ENCODE results near the gene TRAPPC1.
"Not testable (repeated sequence)": the region's sequence is repeated elsewhere in the genome, so short reads cannot be mapped to it uniquely, and the experiment has no call there.

TRAPPC1 gene, protein sequence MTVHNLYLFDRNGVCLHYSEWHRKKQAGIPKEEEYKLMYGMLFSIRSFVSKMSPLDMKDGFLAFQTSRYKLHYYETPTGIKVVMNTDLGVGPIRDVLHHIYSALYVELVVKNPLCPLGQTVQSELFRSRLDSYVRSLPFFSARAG

DNA sequence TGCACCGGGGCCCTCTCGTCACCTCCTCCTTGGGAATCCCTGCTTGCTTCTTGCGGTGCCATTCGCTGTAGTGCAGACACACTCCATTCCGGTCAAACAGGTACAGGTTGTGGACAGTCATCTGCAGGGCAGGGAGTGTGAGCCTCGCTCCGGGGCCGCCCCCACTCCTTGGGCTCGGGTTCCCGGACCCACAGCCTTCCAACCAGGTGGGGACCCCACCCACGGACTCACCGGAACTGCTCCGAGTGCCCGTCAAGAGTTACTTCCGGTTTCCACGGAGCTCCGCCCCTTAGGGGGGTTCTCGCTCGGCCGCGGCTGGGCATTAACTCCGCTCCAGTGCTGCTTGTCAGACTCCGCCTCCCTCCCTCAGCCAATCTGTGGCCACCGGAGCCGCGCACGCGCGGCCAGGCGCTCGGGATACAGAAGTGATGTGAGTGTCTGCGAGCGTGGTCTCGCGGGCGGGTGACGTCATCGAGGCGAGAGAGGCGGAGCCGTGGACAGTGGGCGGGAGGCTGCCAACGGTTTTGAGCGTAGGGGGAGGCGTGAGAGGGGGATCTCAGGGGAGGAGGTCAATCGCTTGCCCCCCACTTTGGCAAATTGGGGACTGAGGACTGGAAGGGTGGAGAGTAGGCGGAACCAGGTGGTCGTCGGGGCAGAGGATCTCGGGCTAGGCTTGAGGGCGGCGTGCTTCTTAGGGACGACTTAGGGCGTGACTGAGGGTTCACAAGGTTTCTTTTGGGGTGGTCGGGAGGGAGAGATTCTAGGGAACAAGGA lies at the start of gene TRAPPC1, which contains the start of gene CNTROB:
TSS of gene TRAPPC1 (minus strand) at position 238 of the 774 bp plus-strand sequence. CDS start at position 121, 117 bp downstream.
TSS of gene CNTROB (plus strand) at position 498 of the 774 bp plus-strand sequence. CDS start 874 bp downstream, outside the sequence.
- peak; percentile 99 for DNase-seq (ENCODE audit: low read depth)

DNA sequence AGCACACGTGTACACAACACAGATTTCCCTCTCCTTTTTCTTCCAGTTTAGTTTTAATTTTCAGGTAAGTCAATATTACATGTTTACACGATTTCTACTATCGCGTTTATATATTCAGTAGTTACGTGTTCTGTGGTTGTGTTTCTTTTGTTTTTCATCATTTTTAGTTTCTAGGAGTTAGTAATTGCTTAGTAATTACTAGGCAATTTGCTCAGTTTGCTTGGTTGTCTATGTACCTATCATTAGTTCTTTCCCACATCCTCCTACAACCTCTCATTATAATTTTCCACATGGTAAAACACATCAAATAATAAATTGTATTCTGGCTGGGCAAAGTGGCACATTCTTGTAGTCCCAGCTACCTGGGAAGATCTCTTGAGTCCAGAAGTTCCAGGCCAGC lies 46.1 kb upstream of the TRAPPC1 start:
- DNase-seq (ENCODE audit: low read depth) = no peak

DNA sequence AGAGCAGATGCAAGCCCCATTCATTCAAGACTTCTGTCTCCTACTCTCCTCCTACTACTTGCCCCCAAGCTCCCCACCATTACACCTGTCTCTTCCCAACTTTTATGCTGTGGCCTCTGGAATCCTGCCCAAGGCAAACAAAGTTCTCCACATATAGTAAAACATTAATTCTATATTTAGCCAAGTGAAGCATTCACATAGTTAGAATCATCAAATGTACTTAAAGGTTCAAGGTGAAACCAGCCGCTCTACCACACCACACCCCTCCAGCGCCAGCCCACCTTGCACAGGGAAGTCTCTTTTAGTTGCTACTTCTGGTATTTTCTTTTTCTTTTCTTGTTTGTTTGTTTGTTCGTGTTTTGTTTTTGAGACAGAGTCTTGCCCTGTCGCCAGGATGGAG lies 45.3 kb upstream of the TRAPPC1 start:
- DNase-seq (ENCODE audit: low read depth) = no peak

DNA sequence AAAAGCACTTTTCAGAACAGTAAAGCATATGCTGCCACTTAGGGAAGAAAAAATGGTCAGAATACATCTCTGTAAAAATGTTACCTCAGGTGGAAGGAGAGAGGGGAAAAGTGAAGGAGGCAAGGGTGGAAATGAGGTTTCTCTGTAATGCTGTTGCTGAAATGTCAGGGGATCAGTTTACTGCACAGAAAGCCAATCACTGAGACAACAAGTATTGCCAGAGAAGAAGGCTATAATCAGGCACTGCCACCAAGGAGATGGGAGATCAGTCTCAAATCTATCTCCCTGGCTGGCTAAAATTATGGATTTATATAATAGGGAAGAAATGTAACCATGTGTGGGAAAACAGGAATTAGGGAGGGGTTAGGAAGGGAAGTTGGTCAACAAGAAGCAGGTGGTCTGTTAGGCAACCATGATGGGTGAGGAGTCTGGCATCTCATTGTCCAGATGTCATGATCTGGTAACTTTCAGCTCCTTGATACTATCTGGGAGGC lies 42.9 kb upstream of the TRAPPC1 start:
- no peak for DNase-seq (ENCODE audit: low read depth)

DNA sequence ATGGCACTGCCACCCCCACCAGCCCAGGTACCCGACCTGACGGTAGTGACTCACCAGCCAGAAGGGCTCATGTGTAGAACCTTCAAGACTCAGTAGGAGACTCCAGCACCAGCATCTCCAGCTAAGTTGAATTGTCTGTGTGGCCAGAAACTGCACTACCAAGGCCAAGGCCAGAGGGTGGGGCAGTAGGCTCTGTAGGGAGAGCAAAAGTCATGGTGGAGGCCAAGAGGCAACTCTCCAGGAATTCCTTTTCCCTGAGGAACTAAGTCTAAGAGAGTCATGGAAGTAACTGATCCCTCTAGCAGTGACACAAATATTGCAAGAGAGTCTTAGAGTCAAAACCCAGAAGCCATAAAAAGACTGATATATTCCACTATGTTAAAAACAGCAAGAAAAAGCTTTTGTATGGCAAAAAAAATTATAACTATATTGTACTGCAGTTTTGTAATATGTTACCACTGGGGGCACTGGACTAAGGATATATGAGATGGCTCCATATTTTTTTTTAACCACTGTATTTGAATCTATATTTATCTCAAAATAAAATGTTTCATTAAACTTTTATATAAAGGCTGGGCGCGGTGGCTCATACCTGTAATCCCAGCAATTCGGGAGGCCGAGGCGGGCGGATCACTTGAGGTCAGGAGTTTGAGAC lies 40.5 kb upstream of the TRAPPC1 start:
- no peak for DNase-seq (ENCODE audit: low read depth)

DNA sequence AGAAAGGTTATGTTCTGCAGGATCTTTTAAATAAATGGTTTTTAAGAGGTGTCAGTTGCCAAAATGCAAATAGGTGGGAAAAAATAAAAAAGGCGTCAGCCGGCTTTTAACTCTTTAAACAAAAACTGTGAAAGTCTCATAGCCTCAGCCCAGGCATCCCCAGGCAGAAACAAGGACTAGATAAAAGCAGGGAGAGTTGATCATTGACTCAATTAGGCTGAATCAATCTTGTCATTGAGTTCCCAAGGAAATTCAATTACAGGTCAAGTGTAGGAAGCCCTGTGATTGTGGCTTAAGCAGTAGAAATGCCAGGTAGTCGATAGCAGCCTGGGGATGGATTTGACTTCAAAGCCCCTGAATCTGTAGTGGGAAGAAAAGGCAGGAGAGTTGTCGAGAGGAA lies 39.9 kb upstream of the TRAPPC1 start:
- no peak for DNase-seq (ENCODE audit: low read depth)

DNA sequence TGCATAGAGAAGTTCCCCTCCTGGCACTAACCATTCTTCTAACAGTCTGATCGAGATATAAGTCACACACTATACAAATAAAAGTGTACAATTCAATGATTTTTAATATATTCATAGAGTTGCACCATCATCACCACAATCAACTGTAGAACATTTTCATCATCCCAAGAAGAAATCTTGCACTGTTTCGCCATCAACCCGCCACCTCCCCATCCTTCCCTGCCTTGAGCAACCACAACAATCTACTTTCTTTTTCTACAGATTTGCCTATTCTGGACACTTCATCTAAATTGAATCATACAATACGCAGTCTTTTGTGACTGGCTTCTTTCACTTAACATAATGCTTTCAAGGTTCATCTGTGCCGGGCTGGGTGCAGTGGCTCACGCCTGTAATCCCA lies 37.7 kb upstream of the TRAPPC1 start:
- no peak for DNase-seq (ENCODE audit: low read depth)

DNA sequence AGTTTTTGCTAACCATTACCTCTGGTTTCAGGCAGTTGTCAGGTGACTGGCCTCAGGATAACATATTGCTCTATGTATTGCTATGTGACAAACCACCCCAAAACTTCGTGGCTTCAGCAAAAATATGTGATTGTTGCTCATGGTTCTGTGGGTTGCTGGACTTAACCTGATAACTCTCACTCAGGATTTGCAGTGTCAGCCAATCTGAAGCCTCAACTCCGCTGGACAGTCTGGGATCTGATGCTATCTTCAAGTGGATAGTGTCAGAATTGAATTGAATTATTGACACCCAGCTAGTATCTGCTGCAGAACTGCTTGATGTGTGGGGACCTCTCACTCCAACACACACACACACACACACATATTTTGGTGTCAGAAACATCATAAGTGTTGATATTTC lies 36.0 kb upstream of the TRAPPC1 start:
- DNase-seq (ENCODE audit: low read depth) = no peak

DNA sequence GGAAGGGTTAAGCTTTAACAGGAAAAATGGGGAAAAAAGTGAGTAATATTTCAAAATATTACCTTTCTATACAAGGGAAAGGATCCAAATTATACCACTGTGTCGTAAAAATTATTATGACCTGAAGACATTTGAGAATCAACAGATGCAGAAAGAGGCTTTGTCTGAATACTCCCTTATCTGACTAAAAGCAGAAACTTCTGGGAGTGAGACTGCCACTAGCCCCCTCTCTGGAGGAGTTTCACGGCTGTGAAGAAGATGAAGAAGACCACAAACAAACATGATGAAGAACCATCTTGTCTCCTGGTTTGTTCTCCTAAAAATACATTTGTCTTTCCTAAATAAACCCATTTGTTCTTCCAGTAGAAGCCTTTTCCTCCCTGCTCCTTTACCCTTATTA lies 29.7 kb upstream of the TRAPPC1 start:
- no peak for DNase-seq (ENCODE audit: low read depth)

DNA sequence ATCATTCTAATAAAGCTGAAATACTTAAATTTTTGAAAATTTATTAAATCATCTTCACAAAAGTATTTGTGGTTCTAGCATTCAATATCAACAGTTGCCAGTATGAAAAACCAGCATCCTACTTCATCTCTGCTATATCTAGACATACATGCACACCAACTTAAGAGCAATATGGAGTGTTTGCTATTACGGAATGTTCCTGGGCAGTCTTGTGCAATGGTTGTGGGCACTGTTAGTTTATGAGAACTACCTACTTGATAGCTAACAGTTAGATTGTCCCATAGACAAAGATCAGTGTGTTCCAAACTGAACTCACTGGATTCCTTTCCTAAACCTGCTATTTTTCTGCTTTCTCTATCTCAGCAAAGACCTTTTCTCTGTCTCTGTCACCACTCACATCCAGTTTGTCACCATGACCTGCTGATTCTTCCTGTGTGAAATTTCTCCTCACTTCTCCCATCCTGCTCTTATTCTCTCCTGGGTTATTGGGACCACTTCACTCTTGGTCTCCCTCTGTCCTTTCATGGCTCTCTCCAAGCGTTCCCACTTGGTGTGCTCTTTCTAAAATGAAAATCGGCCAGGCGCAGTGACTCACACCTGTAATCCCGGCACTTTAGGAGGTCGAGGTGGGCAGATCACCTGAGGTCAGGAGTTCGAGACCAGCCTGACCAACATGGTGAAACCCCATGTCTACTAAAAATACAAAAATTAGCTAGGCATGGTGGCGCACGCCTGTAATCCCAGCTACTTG lies 27.9 kb upstream of the TRAPPC1 start:
- DNase-seq (ENCODE audit: low read depth) = no peak

DNA sequence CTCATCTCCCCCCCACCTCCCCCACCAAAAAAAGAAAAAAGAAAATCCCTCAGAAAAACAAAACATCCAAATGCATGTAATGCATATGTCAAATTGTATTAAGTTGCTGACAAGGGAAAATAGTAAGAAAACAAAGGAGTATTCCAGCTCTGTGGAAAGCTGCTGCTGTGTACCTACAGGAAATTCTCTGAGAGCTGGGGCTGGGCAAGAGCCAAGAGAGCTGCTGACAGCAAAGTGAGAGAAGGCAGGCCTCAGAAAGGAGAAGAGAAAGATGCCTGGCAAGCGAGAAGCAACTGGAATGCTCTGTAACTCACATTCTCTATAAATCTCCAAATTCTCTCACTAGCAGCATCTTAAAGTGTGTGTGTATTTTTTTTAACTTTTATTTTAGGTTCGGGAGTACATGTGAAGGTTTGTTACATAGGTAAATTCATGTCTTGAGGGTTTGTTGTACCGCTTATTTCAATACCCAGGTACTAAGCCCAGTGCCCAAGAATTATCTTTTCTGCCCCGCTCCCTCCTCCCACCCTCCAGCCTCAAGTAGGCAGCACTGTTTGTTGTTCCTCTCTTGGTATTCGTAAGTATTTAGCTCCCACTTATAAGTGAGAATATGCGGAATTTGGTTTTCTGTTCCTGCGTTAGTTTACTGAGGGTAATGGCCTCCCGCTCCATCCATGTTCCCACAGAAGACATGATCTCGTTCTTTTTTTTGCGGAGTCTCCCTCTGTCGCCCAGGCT lies 24.7 kb upstream of the TRAPPC1 start:
- no peak for DNase-seq (ENCODE audit: low read depth)

DNA sequence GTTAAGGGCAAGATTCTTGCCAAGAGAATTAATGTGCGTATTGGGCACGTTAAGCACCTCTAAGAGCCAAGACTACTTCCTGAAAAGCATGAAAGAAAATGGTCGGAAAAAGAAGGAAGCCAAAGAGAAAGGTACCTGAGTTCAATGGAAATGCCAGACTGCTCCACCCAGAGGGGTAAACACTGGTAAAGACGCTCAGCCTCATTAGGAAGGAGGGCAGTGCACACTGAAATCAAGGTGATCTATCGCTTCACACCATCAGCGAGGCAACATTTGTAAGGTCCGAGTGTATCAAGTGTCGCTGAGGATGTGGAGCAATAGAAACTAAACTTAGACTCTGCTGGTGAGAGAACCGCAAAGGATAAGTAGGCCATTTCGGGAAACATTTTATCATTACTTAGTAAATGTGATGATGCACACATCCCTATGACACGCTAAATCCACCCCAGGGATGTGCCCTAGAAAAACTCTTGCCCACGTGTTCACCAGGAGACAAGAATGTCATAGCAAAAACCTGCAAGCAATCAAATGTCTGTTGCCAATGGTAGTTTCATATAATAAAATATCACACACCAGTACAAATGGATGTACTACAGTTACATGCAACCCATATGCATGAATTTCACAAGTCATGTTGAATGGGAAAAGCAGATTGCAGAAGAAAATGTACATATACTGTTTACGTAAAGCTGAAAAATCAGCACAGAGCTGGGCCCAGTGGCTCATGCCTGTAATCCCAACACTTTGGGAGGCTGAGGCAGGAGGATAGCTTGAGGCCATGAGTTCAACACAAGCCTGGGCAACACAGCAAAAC lies 23.9 kb upstream of the TRAPPC1 start:
- no peak for DNase-seq (ENCODE audit: low read depth)

DNA sequence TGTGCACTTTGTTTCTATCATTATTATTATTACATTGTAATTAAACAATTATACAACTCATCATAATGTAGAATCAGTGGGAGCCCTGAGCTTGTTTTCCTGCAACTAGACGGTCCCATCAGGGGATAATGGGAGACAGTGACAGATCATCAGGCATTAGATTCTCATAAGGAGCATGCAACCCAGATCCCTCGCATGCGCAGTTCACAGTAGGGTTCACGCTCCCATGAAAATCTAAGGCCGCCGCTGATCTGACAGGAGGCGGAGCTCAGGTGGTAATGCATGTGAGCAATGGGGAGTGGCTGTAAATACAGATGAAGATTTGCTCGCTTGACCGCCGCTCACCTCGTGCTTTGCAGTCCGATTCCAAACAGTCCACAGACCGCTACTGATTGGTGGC lies 21.5 kb upstream of the TRAPPC1 start:
- not testable (repeated sequence) for DNase-seq (ENCODE audit: low read depth)

DNA sequence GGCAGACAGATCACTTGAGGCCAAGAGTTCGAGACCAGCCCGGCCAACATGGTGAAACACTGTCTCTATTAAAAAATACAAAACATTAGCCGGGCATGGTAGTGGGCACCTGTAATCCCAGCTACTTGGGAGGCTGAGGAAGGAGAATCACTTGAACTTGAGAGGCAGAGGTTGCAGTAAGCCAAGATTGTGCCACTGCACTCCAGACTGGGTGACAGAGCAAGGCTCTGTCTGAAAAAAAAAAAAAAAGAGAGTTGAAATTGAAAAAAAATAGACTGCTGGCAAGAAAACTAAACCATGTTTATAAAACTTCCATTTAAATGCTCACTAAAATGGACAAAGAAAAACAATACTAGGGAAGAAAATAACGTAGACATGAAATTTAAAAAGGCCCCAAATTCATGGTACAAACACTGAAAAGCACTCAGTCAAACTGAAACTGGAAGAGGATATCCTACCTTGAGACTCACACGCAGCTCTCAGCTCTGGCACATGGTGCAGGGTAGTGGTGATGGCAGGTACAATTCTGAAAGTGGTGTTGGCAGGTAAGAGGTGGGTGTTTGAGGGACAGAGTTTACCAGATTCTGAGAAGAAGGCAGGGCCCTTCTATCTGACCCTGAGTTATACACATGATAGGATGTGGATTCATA lies 19.5 kb upstream of the TRAPPC1 start:
- peak; percentile 15 for DNase-seq (ENCODE audit: low read depth)

DNA sequence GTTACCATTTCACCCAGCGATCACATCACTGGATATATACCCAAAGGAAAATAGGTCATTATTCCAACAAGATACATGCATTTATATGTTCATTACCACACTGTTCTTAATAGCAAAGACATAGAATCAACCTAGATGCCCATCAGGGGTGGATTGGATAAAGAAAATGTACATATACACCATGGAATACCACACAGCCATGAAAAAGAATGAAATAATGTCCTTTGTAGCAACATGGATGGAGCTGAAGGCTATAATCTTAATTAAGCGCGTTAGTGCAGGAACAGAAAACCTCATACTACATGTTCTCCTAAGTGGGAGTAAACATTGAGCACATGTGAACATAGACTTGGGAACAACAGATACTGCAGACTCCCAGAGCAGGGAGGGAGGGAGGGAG lies 18.8 kb upstream of the TRAPPC1 start:
- DNase-seq (ENCODE audit: low read depth) = no peak

DNA sequence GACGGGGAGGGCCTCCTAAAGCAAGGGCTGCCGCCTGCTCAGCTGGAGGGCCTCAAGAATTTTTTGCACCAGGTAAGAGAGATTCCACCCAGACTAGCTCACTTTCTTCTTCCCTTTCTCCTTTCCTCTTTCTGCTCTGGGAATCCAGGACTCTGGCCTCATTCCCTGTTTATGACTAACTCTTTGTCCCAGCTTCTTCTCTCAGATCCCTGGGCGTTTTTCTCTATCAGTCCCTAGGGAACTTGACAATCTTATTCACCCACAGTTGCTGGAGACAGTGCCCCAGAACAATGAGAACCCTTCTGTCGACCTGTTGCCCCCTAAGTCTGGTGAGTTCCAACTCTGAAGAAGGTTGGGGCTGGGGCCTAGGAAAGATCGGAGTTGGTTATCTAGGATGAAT lies 15.9 kb upstream of the TRAPPC1 start:
- DNase-seq (ENCODE audit: low read depth) = no peak

DNA sequence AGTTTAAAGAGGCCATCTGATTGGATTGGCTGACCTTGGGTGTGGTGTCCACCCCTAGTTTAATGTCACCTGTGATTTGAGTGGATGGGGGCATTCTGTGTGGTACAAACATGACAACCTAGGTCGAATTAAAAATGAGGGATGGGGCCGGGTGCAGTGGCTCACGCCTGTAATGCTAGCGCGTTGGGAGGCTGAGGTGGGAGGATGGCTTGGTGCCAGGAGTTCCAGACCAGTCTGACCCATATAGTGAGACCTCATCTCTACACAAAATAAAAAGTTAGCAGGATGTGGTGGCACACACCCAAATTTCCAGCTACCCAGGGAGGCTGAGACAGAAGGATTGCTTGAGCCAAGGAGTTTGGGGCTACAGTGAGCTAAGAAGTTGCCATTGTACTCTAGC lies 14.7 kb upstream of the TRAPPC1 start:
- DNase-seq (ENCODE audit: low read depth) = no peak

DNA sequence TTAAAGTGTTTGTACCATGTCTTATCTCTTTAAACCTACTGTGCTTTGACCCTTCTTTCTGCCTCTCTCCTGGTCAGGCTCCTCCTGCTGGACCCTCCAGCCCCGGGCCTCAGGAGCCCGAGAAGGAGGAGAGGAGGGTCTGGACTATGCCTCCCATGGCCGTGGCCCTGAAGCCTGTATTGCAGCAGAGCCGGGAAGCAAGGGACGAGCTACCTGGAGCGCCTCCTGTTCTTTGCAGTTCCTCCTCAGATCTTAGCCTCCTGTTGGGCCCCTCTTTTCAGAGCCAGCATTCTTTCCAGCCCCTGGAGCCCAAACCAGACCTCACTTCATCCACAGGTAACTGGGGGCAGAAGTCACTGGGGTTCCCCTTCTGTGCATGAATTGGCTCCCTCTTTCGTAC lies 13.9 kb upstream of the TRAPPC1 start:
- no peak for DNase-seq (ENCODE audit: low read depth)

DNA sequence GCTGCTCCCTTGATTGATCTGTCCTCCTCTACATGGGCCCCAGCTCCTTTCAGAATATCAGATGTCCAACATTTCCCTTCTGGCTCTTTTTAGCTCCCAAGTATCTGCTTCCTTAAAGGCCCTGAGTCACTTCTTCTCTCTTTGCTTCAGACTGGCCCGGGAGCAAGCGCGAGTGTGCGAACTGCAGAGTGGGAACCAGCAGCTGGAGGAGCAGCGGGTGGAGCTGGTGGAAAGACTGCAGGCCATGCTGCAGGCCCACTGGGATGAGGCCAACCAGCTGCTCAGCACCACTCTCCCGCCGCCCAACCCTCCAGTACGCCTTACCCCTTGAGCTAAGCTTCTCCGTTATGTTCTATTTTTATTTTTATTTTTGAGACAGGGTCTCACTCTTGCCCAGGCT lies 12.6 kb upstream of the TRAPPC1 start:
- no peak for DNase-seq (ENCODE audit: low read depth)

DNA sequence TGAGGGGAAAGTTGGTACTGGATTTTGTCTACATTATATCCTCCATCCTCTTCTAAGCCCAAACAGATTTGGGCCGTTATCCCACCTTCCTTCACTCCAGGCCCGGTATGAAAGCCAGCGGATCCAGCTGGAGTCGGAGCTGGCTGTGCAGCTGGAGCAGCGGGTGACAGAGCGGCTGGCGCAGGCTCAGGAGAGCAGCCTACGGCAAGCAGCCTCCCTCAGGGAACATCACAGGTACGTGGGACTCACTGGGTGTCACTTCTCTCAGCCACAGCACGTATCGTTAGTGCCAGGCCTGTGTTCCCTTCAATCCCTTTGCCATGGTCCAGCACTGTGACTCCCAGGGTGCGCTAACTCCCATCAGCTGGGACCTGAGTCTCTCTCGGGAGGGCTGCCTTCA lies 11.5 kb upstream of the TRAPPC1 start:
- DNase-seq (ENCODE audit: low read depth) = no peak
